WTC11 (cell line): ENCODE results near the gene STPG3. TPM values are rescaled to one million over a fixed set of nuclear protein-coding genes. Genes with fewer than 3 reads are reported as not detected.

Source experiments
- ATAC-seq: fragments of 200-7000 bp; cut with Tn5 transposase; 2 replicates; pipeline ENCODE4 v1.10.0; 2021; ENCODE audit warnings: mild to moderate bottlenecking, moderate library complexity
- CTCF ChIA-PET: fragments of 300-600 bp; sonication (Branson Sonifier 250); formaldehyde crosslinking; loops from one replicate; lab custom pipeline; 2021; ENCODE audit warnings: antibody characterized with exemption; lab: Charles Lee
- POLR2A ChIA-PET: fragments of 350-600 bp; sonication (Branson Sonifier 250); formaldehyde crosslinking; loops from one replicate; lab custom pipeline; 2021; ENCODE audit warnings: antibody characterized with exemption; lab: Charles Lee
- DNase-seq: peaks from one replicate; pipeline ENCODE4 v3.0.0; 2021; ENCODE audit warnings: low spot score
- H3K27ac Mint-ChIP-seq: 2 replicates; pipeline ENCODE4 v1.8.0; 2021; ENCODE audit warnings: mixed read lengths
- H3K27me3 Mint-ChIP-seq: 2 replicates; pipeline ENCODE4 v1.8.0; 2021; ENCODE audit warnings: low read depth, mild to moderate bottlenecking, moderate library complexity, mixed read lengths
- H3K36me3 Mint-ChIP-seq: 2 replicates; pipeline ENCODE4 v1.8.0; 2021; ENCODE audit warnings: mixed read lengths
- H3K4me1 Mint-ChIP-seq: 2 replicates; pipeline ENCODE4 v1.8.0; 2022; ENCODE audit warnings: mixed read lengths
- H3K4me3 Mint-ChIP-seq: 2 replicates; pipeline ENCODE4 v1.8.0; 2021; ENCODE audit warnings: mild to moderate bottlenecking, moderate library complexity, mixed read lengths
- H3K9me3 Mint-ChIP-seq: 2 replicates; pipeline ENCODE4 v1.8.0; 2021; ENCODE audit warnings: mixed read lengths
- ATF1 ChIP-seq: sonication (generic); formaldehyde crosslinking; IDR thresholded peaks from 2 replicates; pipeline ENCODE4 v1.8.1; 2023; ENCODE audit warnings: mild to moderate bottlenecking, moderate library complexity, missing genetic modification reagents
- E2F1 ChIP-seq: sonication (generic); formaldehyde crosslinking; IDR thresholded peaks from 2 replicates; pipeline ENCODE4 v1.8.0; 2022; ENCODE audit warnings: mild to moderate bottlenecking, missing genetic modification reagents
- ELF4 ChIP-seq: sonication (generic); formaldehyde crosslinking; IDR thresholded peaks from 2 replicates; pipeline ENCODE4 v1.8.1; 2022; ENCODE audit warnings: low read depth, mild to moderate bottlenecking, moderate library complexity, missing genetic modification reagents
- ESRRA ChIP-seq: sonication (generic); formaldehyde crosslinking; IDR thresholded peaks from 2 replicates; pipeline ENCODE4 v1.8.1; 2022; ENCODE audit warnings: mild to moderate bottlenecking, missing genetic modification reagents, borderline replicate concordance
- GTF2I ChIP-seq: fragments of 250-450 bp; sonication (Bioruptor Pico); conservative IDR thresholded peaks from 2 replicates; pipeline ENCODE4 v1.4.0; 2021; ENCODE audit warnings: mild to moderate bottlenecking
- HMGXB4 ChIP-seq: sonication (generic); formaldehyde crosslinking; IDR thresholded peaks from 2 replicates; pipeline ENCODE4 v1.8.1; 2023; ENCODE audit warnings: mild to moderate bottlenecking, moderate library complexity, missing genetic modification reagents
- IRF2 ChIP-seq: sonication (generic); formaldehyde crosslinking; IDR thresholded peaks from 2 replicates; pipeline ENCODE4 v1.8.0; 2022; ENCODE audit warnings: low read depth, missing genetic modification reagents, borderline replicate concordance
- MXD4 ChIP-seq: fragments of 250-450 bp; sonication (Bioruptor Pico); IDR thresholded peaks from 2 replicates; pipeline ENCODE4 v1.8.0; 2021; ENCODE audit warnings: mild to moderate bottlenecking, moderate library complexity, borderline replicate concordance
- MYBL2 ChIP-seq: sonication (generic); formaldehyde crosslinking; IDR thresholded peaks from 2 replicates; pipeline ENCODE4 v1.8.1; 2023; ENCODE audit warnings: mild to moderate bottlenecking, moderate library complexity, missing genetic modification reagents
- NFYB ChIP-seq: sonication (generic); formaldehyde crosslinking; conservative IDR thresholded peaks from 2 replicates; pipeline ENCODE4 v1.8.0; 2022; ENCODE audit warnings: low read depth, missing genetic modification reagents
- OVOL2 ChIP-seq: fragments of 250-450 bp; sonication (Bioruptor Pico); IDR thresholded peaks from 2 replicates; pipeline ENCODE4 v1.9.0; 2021; ENCODE audit warnings: mild to moderate bottlenecking, borderline replicate concordance
- PRDM15 ChIP-seq: sonication (generic); formaldehyde crosslinking; IDR thresholded peaks from 2 replicates; pipeline ENCODE4 v1.8.0; 2022; ENCODE audit warnings: missing genetic modification reagents
- PRRX2 ChIP-seq: fragments of 250-450 bp; sonication (Bioruptor Pico); IDR thresholded peaks from 2 replicates; pipeline ENCODE4 v1.8.0; 2021; ENCODE audit warnings: mild to moderate bottlenecking
- SOX15 ChIP-seq: fragments of 250-450 bp; sonication (Bioruptor Pico); IDR thresholded peaks from 2 replicates; pipeline ENCODE4 v1.9.0; 2021; ENCODE audit warnings: mild to moderate bottlenecking
- TCF7 ChIP-seq: sonication (generic); formaldehyde crosslinking; IDR thresholded peaks from 2 replicates; pipeline ENCODE4 v1.8.0; 2022; ENCODE audit warnings: mild to moderate bottlenecking, low read depth, missing genetic modification reagents, moderate library complexity
- ZNF138 ChIP-seq: sonication (generic); formaldehyde crosslinking; conservative IDR thresholded peaks from 2 replicates; pipeline ENCODE4 v1.8.1; 2022; ENCODE audit warnings: mild to moderate bottlenecking, moderate library complexity, missing genetic modification reagents
- ZNF416 ChIP-seq: fragments of 250-450 bp; sonication (Bioruptor Pico); IDR thresholded peaks from 2 replicates; pipeline ENCODE4 v1.9.0; 2021; ENCODE audit warnings: mild to moderate bottlenecking, inconsistent platforms
- total RNA-seq: library from RNA; stranded (reverse); gene quantifications from 3 replicates; pipeline ENCODE4 v1.2.3, GENCODE V29; 2021
- TF ChIP-seq, protein P1 (sequence below): sonication (generic); formaldehyde crosslinking; IDR thresholded peaks from 2 replicates; pipeline ENCODE4 v1.8.1; 2023; ENCODE audit warnings: mild to moderate bottlenecking, missing genetic modification reagents

The STPG3 gene
- total RNA-seq, 1 experiment from 2014 or later, result 0.26 TPM

- Mint-ChIP-seq H3K9me3 (no peaks in the 10 kb centered on the region), H3K27me3 (no peaks in the 10 kb centered on the region)
- POLR2A ChIA-PET, result no interaction called here
Measured at GRCh38 chr9:137232101-137232500, 19.0 kb upstream of the STPG3 start.

DNA sequence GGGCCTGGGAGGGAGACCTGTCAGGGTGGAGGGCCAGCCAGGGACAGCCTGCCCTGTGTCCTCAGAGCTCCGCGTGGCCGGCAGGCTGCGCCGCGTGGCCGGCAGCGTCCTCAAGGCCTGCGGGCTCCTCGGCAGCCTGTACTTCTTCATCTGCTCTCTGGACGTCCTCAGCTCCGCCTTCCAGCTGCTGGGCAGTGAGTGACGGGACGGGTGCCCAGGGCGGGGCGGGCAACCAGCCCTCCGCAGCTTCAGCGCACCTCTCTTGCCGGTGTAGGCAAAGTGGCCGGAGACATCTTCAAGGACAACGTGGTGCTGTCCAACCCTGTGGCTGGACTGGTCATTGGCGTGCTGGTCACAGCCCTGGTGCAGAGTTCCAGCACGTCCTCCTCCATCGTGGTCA lies 18.6 kb upstream of the STPG3 start:
- POLR2A ChIA-PET, result no interaction called here
- H3K27ac Mint-ChIP-seq, result no peak overlapping the region

More at GRCh38 chr9:137232101-137232500, 19.0 kb upstream of the STPG3 start:
- H3K27ac Mint-ChIP-seq, result no peak overlapping the region
- no peak for DNase-seq
- peaks cover 13% of the 10 kb centered on the region for H3K4me1 Mint-ChIP-seq
- CTCF ChIA-PET, result interaction anchor here (1.2 kb wide), 1 partner anchor 186 kb away, joined by 4 read pairs; the partner anchor contains the start of gene NPDC1
- TF ChIP-seq ZNF138 (CRISPR knock-in tag) (no peak), HMGXB4 (CRISPR knock-in tag) (no peak), ATF1 (no peak), MYBL2 (no peak), ZNF416 (no peak), PRDM15 (no peak), SOX15 (CRISPR knock-in tag) (no peak)
- TF ChIP-seq, all 79 proteins: peak for 0
- Mint-ChIP-seq H3K36me3 (no peaks in the 10 kb centered on the region), H3K4me3 (no peak overlapping the region)
- no peak for ATAC-seq

More for the DNA sequence above, 18.6 kb upstream of the STPG3 start:
- TF ChIP-seq, protein P1, sequence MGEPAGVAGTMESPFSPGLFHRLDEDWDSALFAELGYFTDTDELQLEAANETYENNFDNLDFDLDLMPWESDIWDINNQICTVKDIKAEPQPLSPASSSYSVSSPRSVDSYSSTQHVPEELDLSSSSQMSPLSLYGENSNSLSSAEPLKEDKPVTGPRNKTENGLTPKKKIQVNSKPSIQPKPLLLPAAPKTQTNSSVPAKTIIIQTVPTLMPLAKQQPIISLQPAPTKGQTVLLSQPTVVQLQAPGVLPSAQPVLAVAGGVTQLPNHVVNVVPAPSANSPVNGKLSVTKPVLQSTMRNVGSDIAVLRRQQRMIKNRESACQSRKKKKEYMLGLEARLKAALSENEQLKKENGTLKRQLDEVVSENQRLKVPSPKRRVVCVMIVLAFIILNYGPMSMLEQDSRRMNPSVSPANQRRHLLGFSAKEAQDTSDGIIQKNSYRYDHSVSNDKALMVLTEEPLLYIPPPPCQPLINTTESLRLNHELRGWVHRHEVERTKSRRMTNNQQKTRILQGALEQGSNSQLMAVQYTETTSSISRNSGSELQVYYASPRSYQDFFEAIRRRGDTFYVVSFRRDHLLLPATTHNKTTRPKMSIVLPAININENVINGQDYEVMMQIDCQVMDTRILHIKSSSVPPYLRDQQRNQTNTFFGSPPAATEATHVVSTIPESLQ (CRISPR knock-in tag), result no peak
- TF ChIP-seq ELF4 (no peak), TCF7 (CRISPR knock-in tag) (no peak), ESRRA (CRISPR knock-in tag) (no peak), IRF2 (CRISPR knock-in tag) (no peak), PRRX2 (CRISPR knock-in tag) (no peak), SOX15 (CRISPR knock-in tag) (no peak), E2F1 (CRISPR knock-in tag) (no peak), MXD4 (CRISPR knock-in tag) (no peak), ZNF416 (no peak), NFYB (CRISPR knock-in tag) (no peak), OVOL2 (no peak), GTF2I (CRISPR knock-in tag) (no peak)
- no peak for DNase-seq
- H3K36me3 Mint-ChIP-seq, result no peaks in the 10 kb centered on the region
- no peak overlapping the region for H3K4me3 Mint-ChIP-seq
- H3K9me3 Mint-ChIP-seq, result no peaks in the 10 kb centered on the region
- ATAC-seq, result no peak
- peaks cover 12% of the 10 kb centered on the region for H3K4me1 Mint-ChIP-seq
- H3K27me3 Mint-ChIP-seq, result no peaks in the 10 kb centered on the region
- CTCF ChIA-PET, result interaction anchor here (0.6 kb wide), 1 partner anchor 9 kb away, joined by 6 read pairs; no protein-coding TSS in a partner anchor
